ENCODE data around the gene HOMER1.
"Not testable (repeated sequence)": the region's sequence is repeated elsewhere in the genome, so short reads cannot be mapped to it uniquely, and the experiment has no call there.

The HOMER1 gene

DNA sequence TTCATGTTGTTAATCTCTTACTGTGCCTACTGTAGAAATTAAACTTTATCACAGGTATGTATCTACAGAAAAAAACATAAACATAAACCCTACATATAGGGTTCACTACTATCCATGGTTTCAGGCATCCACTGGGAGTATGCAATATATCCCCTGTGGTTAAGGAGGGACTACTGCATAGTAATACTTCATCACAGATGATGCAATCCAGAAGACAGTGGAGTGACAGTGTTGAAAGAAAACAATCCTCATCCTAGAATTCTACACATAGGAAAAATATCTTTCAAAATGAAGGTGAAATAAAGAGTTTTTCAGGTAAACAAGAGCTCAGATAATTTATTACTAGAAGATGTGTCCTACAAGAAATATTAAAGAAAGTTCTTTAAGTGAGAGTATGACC, 105.9 kb downstream of the HOMER1 start:
- DNase-seq, result no peak

DNA sequence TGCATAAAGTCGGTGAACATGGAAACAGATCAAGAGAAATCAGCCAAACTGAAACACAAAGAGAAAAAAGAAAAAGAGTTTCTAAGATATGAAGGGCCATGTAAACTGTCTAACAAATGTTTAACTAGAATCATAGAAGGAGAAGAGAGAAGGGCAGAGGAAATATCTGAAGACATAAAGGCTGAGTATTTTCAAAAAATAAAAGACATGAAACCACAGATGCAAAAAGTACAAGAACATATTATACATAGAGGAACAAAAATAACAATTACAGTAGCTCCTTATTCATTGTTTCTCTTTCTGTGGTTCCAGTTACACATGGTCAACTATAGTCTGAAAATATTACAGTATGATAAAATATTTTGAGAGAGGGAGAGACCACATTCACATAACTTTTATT, 106.3 kb downstream of the HOMER1 start:
- no peak for DNase-seq

DNA sequence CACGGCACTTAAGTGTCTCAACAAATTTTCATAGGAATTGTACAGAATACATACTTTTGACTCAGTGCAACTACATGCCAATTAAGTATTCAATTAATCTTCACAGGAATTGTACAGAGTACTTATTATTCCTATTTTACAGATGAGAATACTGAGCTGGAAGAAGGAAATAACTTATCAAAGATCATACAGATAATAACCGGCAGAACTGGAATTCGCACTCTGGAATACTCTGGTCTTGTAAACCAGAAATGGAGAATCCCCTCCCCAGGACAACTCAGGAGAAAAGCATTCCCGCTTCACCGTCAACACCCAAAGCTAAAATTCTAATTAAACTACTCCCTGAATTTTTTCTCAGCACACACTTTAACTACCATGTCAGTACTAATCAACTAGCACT, 112.7 kb downstream of the HOMER1 start:
- DNase-seq, result no peak

DNA sequence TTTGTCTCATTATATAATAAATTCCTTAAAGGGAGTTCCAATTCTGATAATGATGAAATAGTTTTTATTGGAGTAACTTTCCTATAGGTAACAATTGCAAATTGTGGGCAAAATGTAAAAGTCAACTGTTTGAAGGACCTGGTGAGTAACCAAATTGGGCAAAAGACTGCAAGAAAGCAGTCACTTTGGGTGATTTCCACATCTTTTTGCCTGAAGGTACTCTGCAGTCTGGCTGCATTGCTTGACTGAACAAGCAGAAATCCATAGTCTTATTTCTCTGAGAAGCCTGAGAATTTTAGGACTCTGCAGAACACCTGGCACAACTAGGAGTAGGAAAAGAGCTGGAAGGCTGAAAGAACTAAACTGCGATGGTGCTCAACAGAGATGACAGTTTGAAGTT, 114.9 kb downstream of the HOMER1 start:
- DNase-seq, result no peak

DNA sequence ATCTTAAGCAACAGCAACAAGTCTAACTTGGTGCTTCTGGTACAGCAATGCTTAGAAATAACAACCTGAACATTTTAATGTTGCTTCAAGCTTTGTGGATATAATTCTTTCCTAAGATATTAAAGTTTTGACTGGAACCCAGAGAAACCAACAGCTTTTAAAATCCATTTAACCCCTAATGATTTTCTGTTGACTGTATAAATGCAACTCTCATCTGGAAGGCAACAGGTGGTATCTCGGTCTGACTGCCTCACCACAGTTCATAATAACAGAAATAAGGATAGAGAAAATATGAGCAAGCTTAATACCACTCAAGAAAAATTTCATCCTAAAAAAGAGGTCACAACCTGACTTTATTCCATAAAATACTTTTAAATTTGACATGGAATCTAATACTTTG, 116.9 kb downstream of the HOMER1 start:
- DNase-seq, result no peak

DNA sequence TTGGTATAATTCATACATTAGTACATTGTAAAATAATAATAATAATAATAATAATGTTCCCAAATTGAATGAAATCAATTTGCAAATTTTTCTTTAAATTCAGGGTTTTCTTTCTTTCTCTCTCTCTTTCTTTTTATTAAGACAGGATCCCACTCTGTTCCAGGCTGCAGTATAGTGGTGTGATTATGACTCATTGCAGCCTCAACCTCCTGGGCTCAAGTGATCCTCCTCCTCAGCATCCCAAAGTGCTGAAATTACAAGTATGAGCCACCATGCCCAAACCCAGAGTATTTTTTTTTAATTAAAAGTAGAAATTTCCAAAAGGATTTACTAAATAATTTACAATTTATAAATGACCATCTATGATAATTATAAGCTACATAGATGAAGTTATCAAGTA, 117.7 kb downstream of the HOMER1 start:
- no peak for DNase-seq

DNA sequence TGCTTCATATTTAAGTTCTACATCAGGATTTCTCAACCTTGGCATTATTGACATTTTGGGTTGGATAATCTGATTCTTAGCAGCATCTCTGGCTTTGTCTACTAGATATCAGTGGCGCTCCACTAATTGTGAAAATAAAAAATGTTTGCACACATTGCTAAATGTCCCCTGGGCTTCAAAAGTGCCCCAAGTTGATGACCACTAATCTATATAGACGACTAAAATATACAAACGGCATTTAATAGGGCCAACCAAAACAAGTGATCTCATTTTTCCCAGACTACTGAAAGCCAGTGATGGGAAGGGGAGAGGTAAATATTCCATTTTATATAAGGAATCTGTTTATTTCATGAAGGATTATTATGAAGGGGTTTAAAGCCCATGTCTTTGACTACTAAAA, 118.6 kb downstream of the HOMER1 start:
- no peak for DNase-seq

DNA sequence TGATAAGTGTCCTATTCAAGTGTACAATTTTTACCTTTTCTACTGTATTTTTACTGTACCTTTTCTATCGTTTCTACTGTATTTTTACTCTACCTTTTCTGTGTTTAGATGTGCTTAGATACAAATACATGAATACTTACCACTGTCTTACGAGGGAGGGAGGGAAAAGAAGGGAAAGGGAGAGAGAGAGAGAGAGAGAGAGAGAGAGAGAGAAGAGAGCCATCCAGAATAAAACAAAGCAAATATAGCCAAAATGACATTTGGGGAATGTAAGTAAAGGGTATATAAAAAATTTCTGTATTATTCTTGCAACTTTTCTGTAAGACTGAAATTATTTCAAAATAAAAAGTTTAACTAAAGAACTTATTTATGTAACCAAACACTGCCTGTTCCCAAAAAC, 121.2 kb downstream of the HOMER1 start:
- DNase-seq, result no peak

DNA sequence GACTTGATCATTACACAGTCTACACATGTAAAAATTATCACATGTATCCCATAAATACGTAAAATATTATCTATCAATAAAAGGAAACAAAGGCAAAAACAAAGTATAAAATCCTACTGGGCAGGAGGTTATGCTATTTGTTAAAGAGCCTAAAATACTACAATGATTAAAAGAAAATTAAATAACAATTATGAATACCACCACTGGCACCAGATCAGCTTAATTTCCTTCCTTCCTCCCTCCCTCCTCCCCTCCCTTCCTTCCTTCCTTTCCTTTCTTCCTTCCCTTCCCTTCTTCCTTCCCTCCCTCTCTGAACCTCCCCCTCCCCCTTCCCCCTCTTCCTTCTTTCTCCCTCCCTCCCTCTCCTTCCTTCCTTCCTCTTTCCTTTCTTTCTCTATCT, 127.3 kb downstream of the HOMER1 start:
- no peak for DNase-seq

DNA sequence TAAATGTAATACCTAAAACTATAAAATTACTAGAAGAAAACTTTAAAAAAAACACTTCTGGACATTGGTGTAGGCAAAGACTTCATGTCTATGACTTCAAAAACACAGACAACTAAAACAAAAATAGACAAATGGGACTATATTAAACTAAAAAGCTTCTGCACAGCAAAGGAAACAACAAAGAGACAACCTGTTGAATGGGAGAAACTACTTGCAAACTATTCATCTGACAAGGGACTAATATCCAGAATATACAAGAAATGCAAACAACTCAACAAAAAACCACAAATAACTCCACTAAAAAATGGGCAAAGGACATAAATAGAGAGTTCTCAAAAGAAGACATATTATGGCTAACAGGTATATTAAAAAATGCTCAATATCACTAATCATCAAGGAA, 128.8 kb downstream of the HOMER1 start:
- DNase-seq, result not testable (repeated sequence)

DNA sequence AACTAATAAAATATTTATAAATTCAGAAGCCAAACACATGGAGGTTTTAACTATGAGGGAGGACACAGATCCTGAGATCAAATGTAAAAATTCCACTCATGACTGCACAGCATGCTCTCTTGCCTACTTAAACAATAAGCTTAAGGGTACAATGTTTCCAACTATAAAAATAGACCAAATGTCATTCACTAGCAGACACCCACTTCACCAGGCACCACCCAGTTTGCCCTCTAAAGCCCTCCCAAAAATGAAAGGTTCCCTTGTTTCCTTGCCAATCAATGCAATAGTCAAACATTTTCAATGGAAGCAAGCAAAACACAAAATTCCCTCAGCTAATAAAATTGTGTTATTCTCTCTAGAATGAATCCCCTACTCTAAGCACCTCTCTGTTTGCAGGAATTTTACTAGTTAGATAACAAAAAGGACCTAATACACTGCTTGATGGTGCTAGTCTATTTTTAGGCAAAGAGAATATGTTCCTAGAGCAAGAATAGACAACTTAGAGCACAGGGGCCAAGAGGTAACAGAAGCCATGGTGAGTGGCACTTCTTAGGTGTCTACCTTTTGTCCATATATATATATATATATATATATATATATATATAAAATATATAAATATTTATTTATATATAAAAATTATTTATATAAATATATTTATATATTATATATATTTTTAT, 135.3 kb downstream of the HOMER1 start:
- no peak for DNase-seq

DNA sequence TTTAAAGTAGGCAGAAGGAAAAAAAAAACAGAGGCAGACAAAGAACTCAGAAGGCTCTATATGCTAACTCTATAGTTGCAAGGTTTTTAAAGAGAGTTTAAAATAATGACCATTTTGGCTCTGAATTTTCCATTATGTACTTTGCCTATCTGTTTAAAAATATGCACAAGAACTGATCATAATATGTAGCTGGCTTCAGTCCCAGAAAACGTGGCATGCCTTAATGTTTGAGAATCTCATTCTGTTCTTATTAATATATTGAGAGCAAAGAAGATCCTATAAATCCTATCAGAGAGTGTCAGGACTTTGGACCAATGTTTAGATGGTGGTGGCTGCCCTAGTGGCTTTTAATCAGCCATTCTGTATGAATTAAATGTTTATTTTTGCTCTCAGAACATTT, 156.5 kb downstream of the HOMER1 start:
- no peak for DNase-seq

DNA sequence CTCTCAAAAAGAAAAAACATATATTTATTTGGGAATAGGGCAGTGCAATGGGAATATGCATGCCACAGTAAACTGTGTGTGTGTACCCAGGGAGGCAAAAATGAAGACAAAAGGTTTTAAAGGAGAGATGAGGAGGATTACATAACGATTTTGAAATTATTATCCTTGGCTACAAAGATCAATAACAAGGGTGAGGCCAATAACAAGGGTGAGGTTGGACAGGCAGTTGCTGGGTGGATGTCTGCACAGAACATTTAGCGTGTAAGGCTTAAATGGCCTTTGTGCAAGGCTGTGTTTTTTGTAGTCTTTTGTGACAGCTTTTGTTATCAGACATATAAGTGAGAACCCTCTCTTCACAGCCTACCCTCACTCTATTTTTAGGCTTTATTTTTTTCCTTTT, 164.1 kb downstream of the HOMER1 start:
- no peak for DNase-seq

DNA sequence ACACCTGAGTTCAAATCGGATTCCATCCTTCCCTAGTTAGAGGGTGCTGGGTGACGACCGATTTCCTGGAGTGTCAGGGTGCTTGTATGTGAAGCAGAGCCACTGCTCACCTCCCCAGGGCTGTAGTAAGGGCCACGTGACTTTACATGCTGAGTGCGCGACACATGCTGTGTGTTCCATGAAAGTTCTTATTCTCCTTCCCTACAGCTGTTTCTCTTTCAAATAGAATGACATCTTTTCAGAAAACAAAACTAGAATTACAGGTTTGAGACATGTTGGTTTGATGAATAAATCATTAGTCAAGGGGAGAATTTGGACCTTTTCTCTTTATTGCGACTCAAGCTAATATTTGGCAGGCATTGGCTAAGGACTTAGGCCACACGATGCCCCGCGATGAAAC, 164.9 kb downstream of the HOMER1 start:
- no peak for DNase-seq

DNA sequence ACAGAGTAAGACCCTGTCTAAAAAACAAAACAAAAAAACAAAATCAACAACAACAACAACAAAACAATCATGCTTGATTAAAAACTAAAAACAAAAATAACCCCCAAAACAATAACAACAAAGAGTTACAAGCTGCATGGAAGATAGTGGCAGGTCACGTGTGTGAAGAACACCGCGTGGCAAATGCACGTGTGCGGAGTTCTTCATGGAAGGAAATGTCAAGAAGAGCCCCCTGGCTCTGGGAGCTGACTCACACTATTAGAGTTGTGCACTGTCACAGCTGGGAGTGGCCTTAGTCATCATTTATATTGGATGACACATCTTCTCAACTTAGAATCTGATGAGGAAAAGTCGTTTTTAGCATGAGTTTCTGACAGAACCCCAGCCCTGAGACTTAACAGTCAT, 167.5 kb downstream of the HOMER1 start:
- no peak for DNase-seq

DNA sequence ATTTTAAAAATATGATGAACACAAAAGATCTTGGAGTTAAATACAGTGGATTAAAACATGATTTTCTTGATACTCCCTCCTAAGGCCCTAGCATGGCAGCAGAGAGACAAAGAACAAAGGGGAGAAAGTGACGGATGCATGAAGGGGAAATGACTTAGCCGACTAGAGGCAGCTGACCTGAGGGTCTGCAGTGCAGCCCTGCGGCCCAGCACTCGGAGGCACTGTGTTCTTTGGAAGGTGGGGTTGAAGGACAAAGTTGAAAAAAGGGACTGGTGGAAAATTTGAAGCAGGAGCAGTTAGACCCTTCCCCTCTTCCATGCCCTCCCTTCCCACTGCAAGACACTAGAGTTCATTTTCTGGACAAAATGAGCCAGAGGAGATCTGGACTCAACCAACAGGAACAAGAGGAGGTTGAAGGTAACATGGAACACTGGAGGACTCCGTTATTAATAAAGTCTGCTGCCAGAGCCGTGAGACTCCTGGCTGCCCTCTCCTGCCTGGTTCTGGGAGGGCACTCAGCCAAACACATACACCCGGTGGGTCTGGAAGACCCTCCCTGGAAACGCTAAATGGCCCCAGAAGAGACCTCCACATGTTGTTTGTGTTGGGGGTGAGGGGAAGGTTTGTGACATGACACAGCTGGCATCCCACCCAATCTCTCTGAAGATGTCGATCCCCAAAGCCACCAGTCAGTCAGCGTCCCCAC, 179.9 kb downstream of the HOMER1 start:
- no peak for DNase-seq

DNA sequence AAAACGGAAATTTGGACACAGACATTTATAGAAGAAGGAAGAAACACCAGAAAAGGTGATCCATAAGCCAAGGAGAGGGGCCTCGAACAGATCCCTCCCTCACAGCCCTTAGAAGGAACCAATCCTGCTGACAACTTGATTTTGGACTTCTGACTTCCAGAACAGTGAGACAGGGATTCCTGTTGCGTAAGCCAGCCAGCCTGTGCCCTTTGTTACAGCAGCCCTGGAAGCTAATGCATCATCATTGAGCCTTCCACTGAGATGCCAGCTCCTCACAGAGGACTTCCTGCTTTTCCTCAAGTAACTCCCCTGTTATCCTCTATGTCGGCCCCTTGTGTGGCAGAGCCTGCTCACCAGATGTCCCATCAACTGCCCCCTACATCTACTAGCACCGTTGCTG, 183.9 kb downstream of the HOMER1 start:
- DNase-seq, result no peak

DNA sequence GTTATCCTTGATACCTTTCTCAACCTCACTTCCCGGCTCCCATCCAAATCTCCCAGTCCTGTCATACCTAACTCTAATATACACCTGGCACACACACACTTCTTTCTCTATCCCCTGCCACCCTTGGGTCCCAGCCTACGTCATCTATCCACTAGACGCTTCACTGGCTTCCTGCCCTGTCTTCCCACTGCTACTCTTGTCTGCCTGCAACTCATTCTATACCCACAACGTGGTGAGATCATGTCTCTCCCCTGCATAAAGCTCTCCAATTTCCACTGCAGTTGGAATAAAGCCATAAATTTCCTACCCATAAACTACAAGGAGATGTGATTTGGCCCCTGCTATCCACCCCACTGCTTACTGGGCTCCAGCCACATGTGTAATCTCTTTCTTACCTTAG, 184.5 kb downstream of the HOMER1 start:
- no peak for DNase-seq
